OCI-LY3 (cell line): ENCODE results near the gene OR7A17.

ENCODE experiments used
- CTCF ChIP-seq: fragments of 200-600, 300-600 bp; sonication (generic); IDR thresholded peaks from 2 replicates; pipeline ENCODE4 v1.5.1; 2014; ENCODE audit warnings: antibody characterized with exemption, low read length, low read depth
- EZH2phosphoT487 ChIP-seq: fragments of 200-600 bp; shearing (Covaris generic); IDR thresholded peaks from 2 replicates; pipeline ENCODE4 v1.6.1; 2018; ENCODE audit warnings: antibody characterized with exemption, mixed run types, low read depth

GRCh38 chr19:14843169-14843568, 42.8 kb downstream of the OR7A17 start:
- TF ChIP-seq CTCF (no peak), EZH2phosphoT487 (no peak)
